Stimulated activated naive B cell treated with anti-CD40 and anti-IgM and Interleukin-4, amounts not matched to agents 10 μg/mL and 1 μg/mL and 100 μg/mL, for 72 hours (primary cell): ENCODE measurements around the gene LRP4.

ENCODE experiments used
- ATAC-seq, 2 donors: fragments of 150-1000 bp; cut with Tn5 transposase; replicated peaks; 2 replicates each; pipeline ENCODE4 v1.10.0; 2021; ENCODE audit warnings: moderate library complexity in 1 of 2
- DNase-seq: peaks from one replicate; pipeline ENCODE4 v3.0.0; 2021
- H3K27ac Mint-ChIP-seq: one replicate; pipeline ENCODE4 v1.8.0; 2022; ENCODE audit warnings: mild to moderate bottlenecking, mixed read lengths
- H3K27me3 Mint-ChIP-seq, 2 donors: one replicate each; pipeline ENCODE4 v1.8.0; 2022; ENCODE audit warnings: mixed read lengths in 2 of 2
- H3K36me3 Mint-ChIP-seq, 2 donors: one replicate each; pipeline ENCODE4 v1.8.0; 2022; ENCODE audit warnings: mixed read lengths in 2 of 2, mild to moderate bottlenecking in 1 of 2
- H3K4me1 Mint-ChIP-seq, 2 donors: one replicate each; pipeline ENCODE4 v1.8.0; 2022; ENCODE audit warnings: mixed read lengths in 2 of 2, mild to moderate bottlenecking in 1 of 2
- H3K4me3 Mint-ChIP-seq, 2 donors: one replicate each; pipeline ENCODE4 v1.8.0; 2022; ENCODE audit warnings: mild to moderate bottlenecking in 2 of 2, mixed read lengths in 2 of 2, moderate library complexity in 1 of 2
- H3K9me3 Mint-ChIP-seq, 2 donors: one replicate each; pipeline ENCODE4 v1.8.0; 2022; ENCODE audit warnings: mixed read lengths in 2 of 2, mild to moderate bottlenecking in 1 of 2

LRP4 gene

GRCh38 chr11:46892838-46893237 lies 25.5 kb downstream of the LRP4 start:
- ATAC-seq = no peak
- H3K36me3 Mint-ChIP-seq = no peaks in the 10 kb centered on the region

GRCh38 chr11:46892109-46892508 lies 26.2 kb downstream of the LRP4 start:
- H3K27ac Mint-ChIP-seq = no peak overlapping the region
- no peaks in the 10 kb centered on the region for H3K36me3 Mint-ChIP-seq
- peaks cover 5% of the 10 kb centered on the region in 2 donors for H3K27me3 Mint-ChIP-seq
- no peak overlapping the region for H3K4me3 Mint-ChIP-seq
- H3K4me1 Mint-ChIP-seq = peaks cover 6 to 9% of the 10 kb centered on the region in 2 donors
- DNase-seq (no peak), ATAC-seq (no peak)
- H3K9me3 Mint-ChIP-seq = no peaks in the 10 kb centered on the region

More at GRCh38 chr11:46892838-46893237, 25.5 kb downstream of the LRP4 start:
- H3K4me3 Mint-ChIP-seq = no peak overlapping the region
- no peaks in the 10 kb centered on the region for H3K9me3 Mint-ChIP-seq
- H3K27me3 Mint-ChIP-seq = peaks cover 5% of the 10 kb centered on the region in 2 donors
- no peak for DNase-seq
- H3K4me1 Mint-ChIP-seq = peaks cover 6 to 9% of the 10 kb centered on the region in 2 donors
- H3K27ac Mint-ChIP-seq = no peak overlapping the region

DNA sequence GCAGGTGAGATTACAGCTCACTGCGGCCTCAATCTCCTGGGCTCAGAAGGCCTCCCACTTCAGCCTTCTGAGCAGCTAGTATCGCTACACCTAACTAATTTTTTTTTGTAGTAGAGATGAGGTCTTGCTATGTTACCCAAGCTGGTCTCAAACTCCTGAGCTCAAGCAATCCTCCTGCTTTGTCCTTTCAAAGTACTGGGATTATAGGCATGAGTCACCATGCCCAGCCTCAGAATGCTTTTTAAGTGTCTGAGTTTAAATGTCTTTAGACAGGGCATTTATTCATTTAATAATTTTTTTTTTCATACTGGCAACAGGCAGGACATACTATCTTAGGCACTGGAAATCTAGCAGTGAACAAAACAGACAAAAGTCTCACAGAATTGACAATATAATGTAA lies 27.7 kb downstream of the LRP4 start:
- H3K27me3 Mint-ChIP-seq = peaks cover 5% of the 10 kb centered on the region in 2 donors
- H3K27ac Mint-ChIP-seq = no peak overlapping the region
- no peak for ATAC-seq
- peaks cover 6 to 9% of the 10 kb centered on the region in 2 donors for H3K4me1 Mint-ChIP-seq
- H3K9me3 Mint-ChIP-seq = no peaks in the 10 kb centered on the region
- H3K4me3 Mint-ChIP-seq = no peak overlapping the region
- no peaks in the 10 kb centered on the region for H3K36me3 Mint-ChIP-seq
- DNase-seq = no peak

- H3K4me1 Mint-ChIP-seq = peaks cover 6 to 9% of the 10 kb centered on the region in 2 donors
- H3K27me3 Mint-ChIP-seq = peaks cover 5% of the 10 kb centered on the region in 2 donors
- no peaks in the 10 kb centered on the region for H3K36me3 Mint-ChIP-seq
- peak; percentile 56 for DNase-seq
- no peaks in the 10 kb centered on the region for H3K9me3 Mint-ChIP-seq
- H3K27ac Mint-ChIP-seq = no peak overlapping the region
- H3K4me3 Mint-ChIP-seq = no peak overlapping the region
- ATAC-seq = peak; percentile 94 to 96
These were observed 28.5 kb downstream of the LRP4 start for GRCh38 chr11:46889689-46890475.

GRCh38 chr11:46889251-46889650 lies 29.1 kb downstream of the LRP4 start:
- peaks cover 6 to 9% of the 10 kb centered on the region in 2 donors for H3K4me1 Mint-ChIP-seq
- H3K4me3 Mint-ChIP-seq = no peak overlapping the region
- DNase-seq (no peak), ATAC-seq (no peak)
- H3K9me3 Mint-ChIP-seq = no peaks in the 10 kb centered on the region
- H3K27ac Mint-ChIP-seq = no peak overlapping the region
- H3K36me3 Mint-ChIP-seq = no peaks in the 10 kb centered on the region
- H3K27me3 Mint-ChIP-seq = peaks cover 5% of the 10 kb centered on the region in 2 donors

- Mint-ChIP-seq H3K4me1 (peaks cover 6 to 9% of the 10 kb centered on the region in 2 donors), H3K9me3 (no peaks in the 10 kb centered on the region), H3K4me3 (no peak overlapping the region), H3K36me3 (no peaks in the 10 kb centered on the region), H3K27ac (no peak overlapping the region), H3K27me3 (peaks cover 5% of the 10 kb centered on the region in 2 donors)
- no peak for DNase-seq
- ATAC-seq = no peak
These were observed 29.7 kb downstream of the LRP4 start for GRCh38 chr11:46888636-46889035.

DNA sequence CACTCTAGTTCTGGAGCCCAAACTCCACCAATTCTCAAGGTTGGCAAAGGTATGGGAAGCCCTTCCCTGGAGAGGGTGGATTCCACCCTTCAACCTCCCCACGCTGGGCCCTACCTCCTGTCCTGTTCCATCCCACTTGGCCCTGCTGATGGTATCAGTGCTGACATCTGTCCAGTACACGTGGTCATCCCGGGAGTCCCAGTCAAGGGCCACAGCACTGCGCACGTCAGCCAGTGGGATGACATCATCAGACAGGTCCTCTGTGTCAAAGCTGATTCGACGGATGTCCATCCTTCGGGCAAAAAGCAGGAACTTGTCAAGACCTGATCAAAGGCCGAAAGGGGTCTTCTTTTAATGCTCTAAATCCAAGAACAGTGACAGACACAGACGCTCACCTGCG lies 32.1 kb downstream of the LRP4 start:
- no peak overlapping the region for H3K4me3 Mint-ChIP-seq
- H3K27me3 Mint-ChIP-seq = peaks cover 9 to 10% of the 10 kb centered on the region in 2 donors
- ATAC-seq = no peak
- H3K9me3 Mint-ChIP-seq = no peaks in the 10 kb centered on the region
- no peaks in the 10 kb centered on the region for H3K36me3 Mint-ChIP-seq
- H3K27ac Mint-ChIP-seq = no peak overlapping the region
- DNase-seq = no peak
- peaks cover 6 to 9% of the 10 kb centered on the region in 2 donors for H3K4me1 Mint-ChIP-seq

GRCh38 chr11:46879056-46879585 lies 39.2 kb downstream of the LRP4 start:
- ATAC-seq (no peak), DNase-seq (no peak)
- H3K27me3 Mint-ChIP-seq = peaks cover 4 to 5% of the 10 kb centered on the region in 2 donors
- H3K36me3 Mint-ChIP-seq = no peaks in the 10 kb centered on the region
- no peaks in the 10 kb centered on the region for H3K4me1 Mint-ChIP-seq
- H3K27ac Mint-ChIP-seq = no peak overlapping the region
- no peaks in the 10 kb centered on the region for H3K9me3 Mint-ChIP-seq
- H3K4me3 Mint-ChIP-seq = no peak overlapping the region

DNA sequence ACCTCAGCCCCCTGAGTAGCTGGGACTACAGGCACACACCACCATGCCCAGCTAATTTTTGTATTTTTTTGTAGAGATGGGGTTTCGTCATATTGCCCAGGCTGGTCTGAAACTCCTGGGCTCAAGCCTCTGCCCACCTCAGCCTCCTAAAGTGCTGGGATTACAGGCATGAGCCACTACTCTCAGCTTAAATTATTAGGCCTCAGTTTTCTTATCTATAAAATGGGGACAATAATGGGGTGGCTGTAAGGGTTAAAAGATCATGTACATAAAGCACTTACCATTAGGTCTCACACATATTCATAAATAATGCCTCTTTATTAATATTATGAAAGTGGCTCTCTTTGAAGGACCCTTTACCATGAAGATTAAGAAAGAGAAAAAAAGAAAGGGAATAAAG lies 40.8 kb downstream of the LRP4 start:
- no peak overlapping the region for H3K4me3 Mint-ChIP-seq
- H3K4me1 Mint-ChIP-seq = no peaks in the 10 kb centered on the region
- H3K27ac Mint-ChIP-seq = no peak overlapping the region
- DNase-seq = no peak
- no peaks in the 10 kb centered on the region for H3K36me3 Mint-ChIP-seq
- ATAC-seq = no peak
- no peaks in the 10 kb centered on the region for H3K9me3 Mint-ChIP-seq
- peaks cover 1 to 2% of the 10 kb centered on the region in 2 donors for H3K27me3 Mint-ChIP-seq

DNA sequence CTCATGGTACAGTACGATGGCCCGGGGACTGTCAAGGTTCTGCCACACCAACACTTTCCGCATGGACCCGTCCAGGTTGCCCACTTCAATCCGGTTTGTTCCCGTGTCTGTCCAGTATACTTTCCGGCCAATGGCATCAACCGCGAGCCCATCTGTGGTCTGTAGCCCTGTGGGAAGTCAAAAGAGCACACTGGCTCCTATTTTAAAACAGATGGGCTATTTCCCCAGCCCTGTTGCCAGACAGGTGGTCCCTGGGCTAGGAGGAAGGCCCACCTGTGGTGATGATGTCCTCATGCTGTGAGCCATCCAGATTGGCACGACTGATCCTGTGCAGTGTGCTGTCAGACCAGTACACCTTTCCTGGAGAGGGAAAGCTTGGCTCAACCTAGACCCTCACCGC lies 41.9 kb downstream of the LRP4 start:
- Mint-ChIP-seq H3K27ac (no peak overlapping the region), H3K27me3 (peaks cover 0 to 4% of the 10 kb centered on the region in 2 donors), H3K4me1 (no peaks in the 10 kb centered on the region), H3K9me3 (no peaks in the 10 kb centered on the region), H3K4me3 (no peak overlapping the region), H3K36me3 (no peaks in the 10 kb centered on the region)
- ATAC-seq (no peak), DNase-seq (no peak)

- H3K27me3 Mint-ChIP-seq = peaks cover 0 to 6% of the 10 kb centered on the region in 2 donors
- ATAC-seq = peak; percentile 42 to 68
- H3K9me3 Mint-ChIP-seq = no peaks in the 10 kb centered on the region
- H3K4me1 Mint-ChIP-seq = no peaks in the 10 kb centered on the region
- DNase-seq = no peak
- H3K27ac Mint-ChIP-seq = no peak overlapping the region
- H3K4me3 Mint-ChIP-seq = no peak overlapping the region
- H3K36me3 Mint-ChIP-seq = no peaks in the 10 kb centered on the region
These were observed 43.8 kb downstream of the LRP4 start for GRCh38 chr11:46874586-46874985.

DNA sequence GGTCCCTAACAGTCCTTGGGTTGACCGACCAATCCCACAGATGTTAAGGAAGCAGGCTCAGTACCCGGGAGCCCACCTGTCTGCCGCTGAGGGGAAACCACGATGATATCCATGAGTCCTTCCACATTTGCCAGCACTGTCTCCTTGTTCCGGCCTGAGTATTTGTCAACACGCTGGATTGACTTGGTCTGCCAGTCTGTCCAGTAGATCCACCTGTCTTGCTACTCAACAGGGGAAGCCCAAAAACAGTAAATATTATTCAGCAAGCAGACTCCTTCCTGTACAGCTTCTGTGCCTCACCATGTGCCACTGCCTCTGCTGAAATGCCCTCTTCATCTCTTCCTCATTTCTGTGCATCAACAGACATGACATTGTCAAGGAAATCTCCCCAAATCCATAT lies 49.4 kb downstream of the LRP4 start:
- peaks cover 0 to 6% of the 10 kb centered on the region in 2 donors for H3K27me3 Mint-ChIP-seq
- no peaks in the 10 kb centered on the region for H3K36me3 Mint-ChIP-seq
- no peak overlapping the region for H3K27ac Mint-ChIP-seq
- H3K9me3 Mint-ChIP-seq = no peaks in the 10 kb centered on the region
- no peak overlapping the region for H3K4me3 Mint-ChIP-seq
- DNase-seq (no peak), ATAC-seq (no peak)
- no peaks in the 10 kb centered on the region for H3K4me1 Mint-ChIP-seq

GRCh38 chr11:46865340-46865739 lies 53.0 kb downstream of the LRP4 start:
- no peak overlapping the region for H3K4me3 Mint-ChIP-seq
- ATAC-seq (no peak), DNase-seq (no peak)
- no peak overlapping the region for H3K27ac Mint-ChIP-seq
- no peaks in the 10 kb centered on the region for H3K4me1 Mint-ChIP-seq
- no peaks in the 10 kb centered on the region for H3K27me3 Mint-ChIP-seq
- peaks cover 0 to 3% of the 10 kb centered on the region in 2 donors for H3K9me3 Mint-ChIP-seq
- H3K36me3 Mint-ChIP-seq = no peaks in the 10 kb centered on the region

GRCh38 chr11:46860218-46860617 lies 58.1 kb downstream of the LRP4 start:
- no peak for DNase-seq
- peaks cover 0 to 3% of the 10 kb centered on the region in 2 donors for H3K9me3 Mint-ChIP-seq
- H3K4me3 Mint-ChIP-seq = no peak overlapping the region
- H3K4me1 Mint-ChIP-seq = peaks cover 0 to 3% of the 10 kb centered on the region in 2 donors
- H3K27me3 Mint-ChIP-seq = no peaks in the 10 kb centered on the region
- H3K27ac Mint-ChIP-seq = no peak overlapping the region
- no peak for ATAC-seq
- no peaks in the 10 kb centered on the region for H3K36me3 Mint-ChIP-seq

DNA sequence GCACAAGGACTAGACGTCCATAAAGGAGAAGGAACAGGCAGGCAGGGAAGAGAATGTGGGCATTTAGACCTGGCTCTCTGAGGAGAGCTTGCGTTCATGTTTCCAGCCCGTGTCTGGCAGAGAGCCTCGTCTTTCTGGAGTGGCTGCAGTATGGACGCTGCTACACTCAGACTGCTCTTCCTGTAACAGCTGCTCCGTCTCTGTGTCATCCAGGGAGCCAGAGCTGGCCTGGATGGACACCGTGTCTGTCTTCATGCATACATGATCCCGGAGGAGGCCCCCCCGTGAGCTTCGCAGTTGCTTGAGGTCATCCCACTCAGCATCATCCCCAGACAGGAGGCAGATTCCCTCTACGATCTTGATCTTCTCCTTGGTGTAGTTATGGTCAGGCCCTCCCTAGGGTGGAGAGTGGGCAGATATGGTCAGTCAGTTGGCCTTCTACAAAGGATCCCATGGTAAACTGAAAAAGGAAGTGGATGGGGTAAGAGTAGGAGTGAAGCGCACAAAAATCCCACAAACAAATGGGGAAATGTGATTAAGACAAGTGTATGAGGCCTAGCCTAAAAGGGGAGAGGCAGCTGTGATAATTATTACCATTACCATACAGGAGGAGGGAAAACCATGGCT lies 59.3 kb downstream of the LRP4 start:
- DNase-seq (no peak), ATAC-seq (no peak)
- no peak overlapping the region for H3K4me3 Mint-ChIP-seq
- H3K9me3 Mint-ChIP-seq = peaks cover 0 to 3% of the 10 kb centered on the region in 2 donors
- no peaks in the 10 kb centered on the region for H3K27me3 Mint-ChIP-seq
- no peaks in the 10 kb centered on the region for H3K36me3 Mint-ChIP-seq
- H3K4me1 Mint-ChIP-seq = peaks cover 0 to 3% of the 10 kb centered on the region in 2 donors
- no peak overlapping the region for H3K27ac Mint-ChIP-seq
